ENCODE data around the gene TIFAB.

GRCh38 chr5:135489466-135490244 is 37.5 kb upstream of the TIFAB start:
- TF ChIP-seq CTCF (IDR thresholded peaks at IDR 0.05; ENCODE audit: poor library complexity, severe bottlenecking) (no peak), MXI1 (conservative IDR thresholded peaks at IDR 0.05; ENCODE audit: poor library complexity, severe bottlenecking) (no peak), EZH2 (IDR thresholded peaks at IDR 0.05; ENCODE audit: borderline replicate concordance, insufficient read depth, low read length, poor library complexity, severe bottlenecking) (peak; percentile 4), REST (IDR thresholded peaks at IDR 0.05; ENCODE audit: borderline replicate concordance) (no peak), RAD21 (conservative IDR thresholded peaks at IDR 0.05) (no peak)

Measured in neural cell (in vitro differentiated cells).